ENCODE measurements around the gene PXN.

PXN gene

DNA sequence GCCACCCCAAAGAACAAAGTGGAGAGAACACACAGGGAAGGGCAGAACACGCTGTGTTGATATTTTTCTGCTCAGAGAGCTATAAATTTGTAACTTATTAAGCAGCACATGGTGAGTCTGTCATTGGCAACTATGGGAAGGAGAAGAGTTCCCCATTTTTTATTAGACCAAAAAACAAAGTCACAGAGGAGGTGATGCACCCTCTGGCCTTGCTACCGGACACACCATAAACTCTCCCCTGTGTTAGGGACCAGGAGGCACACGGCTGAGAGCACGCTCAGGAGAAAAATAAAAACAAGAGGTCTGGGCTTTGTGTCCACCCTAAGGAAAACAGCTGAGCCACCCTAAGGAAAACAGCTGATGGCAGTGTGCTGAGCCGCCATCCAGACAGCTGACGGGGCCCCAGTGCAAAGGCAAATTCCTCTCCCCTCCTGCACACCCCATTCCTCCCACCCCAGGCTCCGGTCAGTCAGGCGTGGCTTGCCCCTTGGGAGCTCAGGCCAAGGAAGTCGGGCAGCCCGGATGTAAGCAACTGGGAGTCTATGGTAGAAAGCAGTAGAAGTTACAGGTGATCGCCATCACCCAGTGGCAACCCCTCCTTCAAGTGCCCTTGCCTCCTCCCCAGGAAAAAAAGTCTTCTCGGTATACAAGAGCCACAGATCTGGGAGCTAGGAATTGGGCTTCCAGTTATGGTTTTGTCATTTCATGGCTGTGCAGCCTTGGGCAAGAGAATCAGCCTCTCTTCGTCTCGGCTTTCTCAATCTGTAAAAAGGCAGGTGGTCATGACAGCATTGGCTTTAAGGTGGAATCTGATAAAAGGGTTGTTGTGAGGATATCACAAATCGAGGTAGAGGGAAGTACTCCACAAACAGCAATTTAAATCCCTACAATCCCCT is 2.4 kb downstream of the PXN start (continued):
- no peak for TF ChIP-seq ZNF70 (CRISPR knock-in tag; IDR thresholded peaks at IDR 0.05)
- no peak for TF ChIP-seq ZFP3 (CRISPR knock-in tag; IDR thresholded peaks at IDR 0.05)
- TF ChIP-seq SNAI2 (CRISPR knock-in tag; IDR thresholded peaks at IDR 0.05): no peak
- no peak for TF ChIP-seq BACH2 (CRISPR knock-in tag; IDR thresholded peaks at IDR 0.05; ENCODE audit: borderline replicate concordance)
- TF ChIP-seq ZC3H10 (CRISPR knock-in tag; IDR thresholded peaks at IDR 0.05): no peak
- no peak for TF ChIP-seq ZFP30 (CRISPR knock-in tag; IDR thresholded peaks at IDR 0.05)
- no peak for TF ChIP-seq ESRRG (CRISPR knock-in tag; IDR thresholded peaks at IDR 0.05)
- TF ChIP-seq ISL1 (CRISPR knock-in tag; IDR thresholded peaks at IDR 0.05): no peak

DNA sequence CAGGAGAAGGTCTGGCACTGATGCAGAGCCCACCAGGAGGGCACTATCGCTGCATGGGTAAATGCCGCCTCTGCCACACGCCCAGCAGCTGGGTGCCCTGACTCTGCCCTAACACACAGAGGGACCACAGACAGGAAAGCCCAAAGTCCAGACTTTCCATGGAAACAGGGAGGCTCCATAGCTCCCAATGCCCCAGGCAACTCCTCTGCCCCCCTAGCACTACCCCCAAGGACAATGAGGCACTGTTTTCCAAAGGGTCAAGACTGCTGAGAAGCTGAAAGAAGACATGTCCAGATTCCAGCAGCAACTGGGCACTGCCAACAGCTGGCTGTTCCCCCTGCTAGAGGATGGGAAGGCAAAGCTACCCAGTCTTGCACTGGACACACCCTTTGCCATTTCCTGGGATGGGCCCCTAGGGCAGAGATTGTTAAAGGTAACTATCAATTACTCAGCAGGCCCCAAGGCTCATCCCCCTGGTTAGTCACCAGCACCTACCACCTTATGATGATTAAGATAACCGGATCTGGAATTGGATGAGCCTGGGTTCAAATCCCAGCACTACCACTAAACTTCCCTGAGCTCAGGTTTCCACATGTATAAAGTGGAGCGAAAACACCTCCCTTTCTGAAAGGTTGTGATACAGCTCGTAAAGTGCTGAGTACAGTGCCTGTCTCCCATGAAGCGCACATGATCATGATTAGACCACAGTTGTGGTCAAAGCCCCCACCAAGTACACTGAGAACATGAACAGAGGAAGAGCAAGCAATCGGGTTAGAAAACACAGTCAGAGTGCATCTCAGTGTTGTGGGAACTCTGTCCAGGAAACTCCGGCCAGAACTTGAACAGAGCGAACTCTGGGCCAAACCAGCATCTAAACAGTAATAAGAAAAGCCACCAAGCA is 3.3 kb downstream of the PXN start:
- no peak for ATAC-seq
- TF ChIP-seq, protein P1, sequence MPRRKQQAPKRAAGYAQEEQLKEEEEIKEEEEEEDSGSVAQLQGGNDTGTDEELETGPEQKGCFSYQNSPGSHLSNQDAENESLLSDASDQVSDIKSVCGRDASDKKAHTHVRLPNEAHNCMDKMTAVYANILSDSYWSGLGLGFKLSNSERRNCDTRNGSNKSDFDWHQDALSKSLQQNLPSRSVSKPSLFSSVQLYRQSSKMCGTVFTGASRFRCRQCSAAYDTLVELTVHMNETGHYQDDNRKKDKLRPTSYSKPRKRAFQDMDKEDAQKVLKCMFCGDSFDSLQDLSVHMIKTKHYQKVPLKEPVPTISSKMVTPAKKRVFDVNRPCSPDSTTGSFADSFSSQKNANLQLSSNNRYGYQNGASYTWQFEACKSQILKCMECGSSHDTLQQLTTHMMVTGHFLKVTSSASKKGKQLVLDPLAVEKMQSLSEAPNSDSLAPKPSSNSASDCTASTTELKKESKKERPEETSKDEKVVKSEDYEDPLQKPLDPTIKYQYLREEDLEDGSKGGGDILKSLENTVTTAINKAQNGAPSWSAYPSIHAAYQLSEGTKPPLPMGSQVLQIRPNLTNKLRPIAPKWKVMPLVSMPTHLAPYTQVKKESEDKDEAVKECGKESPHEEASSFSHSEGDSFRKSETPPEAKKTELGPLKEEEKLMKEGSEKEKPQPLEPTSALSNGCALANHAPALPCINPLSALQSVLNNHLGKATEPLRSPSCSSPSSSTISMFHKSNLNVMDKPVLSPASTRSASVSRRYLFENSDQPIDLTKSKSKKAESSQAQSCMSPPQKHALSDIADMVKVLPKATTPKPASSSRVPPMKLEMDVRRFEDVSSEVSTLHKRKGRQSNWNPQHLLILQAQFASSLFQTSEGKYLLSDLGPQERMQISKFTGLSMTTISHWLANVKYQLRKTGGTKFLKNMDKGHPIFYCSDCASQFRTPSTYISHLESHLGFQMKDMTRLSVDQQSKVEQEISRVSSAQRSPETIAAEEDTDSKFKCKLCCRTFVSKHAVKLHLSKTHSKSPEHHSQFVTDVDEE (CRISPR knock-in tag; IDR thresholded peaks at IDR 0.05): no peak
- TF ChIP-seq SNAI2 (CRISPR knock-in tag; IDR thresholded peaks at IDR 0.05) (no peak), OSR1 (CRISPR knock-in tag; IDR thresholded peaks at IDR 0.05) (no peak), TCF4 (CRISPR knock-in tag; IDR thresholded peaks at IDR 0.05; ENCODE audit: borderline replicate concordance) (no peak), CSDC2 (CRISPR knock-in tag; IDR thresholded peaks at IDR 0.05) (no peak), ARNTL (CRISPR knock-in tag; IDR thresholded peaks at IDR 0.05; ENCODE audit: borderline replicate concordance, low read depth) (no peak), ISL1 (CRISPR knock-in tag; IDR thresholded peaks at IDR 0.05) (no peak), ZC3H10 (CRISPR knock-in tag; IDR thresholded peaks at IDR 0.05) (no peak), GLIS3 (CRISPR knock-in tag; IDR thresholded peaks at IDR 0.05) (no peak), RARB (CRISPR knock-in tag; IDR thresholded peaks at IDR 0.05) (no peak), ESRRG (CRISPR knock-in tag; IDR thresholded peaks at IDR 0.05) (no peak), ZFP30 (CRISPR knock-in tag; IDR thresholded peaks at IDR 0.05) (no peak), ZNF70 (CRISPR knock-in tag; IDR thresholded peaks at IDR 0.05) (no peak), ZNF565 (CRISPR knock-in tag; conservative IDR thresholded peaks at IDR 0.05; ENCODE audit: low read depth) (no peak), TOX (CRISPR knock-in tag; IDR thresholded peaks at IDR 0.05; ENCODE audit: borderline replicate concordance) (no peak)
- TF ChIP-seq, protein P2, sequence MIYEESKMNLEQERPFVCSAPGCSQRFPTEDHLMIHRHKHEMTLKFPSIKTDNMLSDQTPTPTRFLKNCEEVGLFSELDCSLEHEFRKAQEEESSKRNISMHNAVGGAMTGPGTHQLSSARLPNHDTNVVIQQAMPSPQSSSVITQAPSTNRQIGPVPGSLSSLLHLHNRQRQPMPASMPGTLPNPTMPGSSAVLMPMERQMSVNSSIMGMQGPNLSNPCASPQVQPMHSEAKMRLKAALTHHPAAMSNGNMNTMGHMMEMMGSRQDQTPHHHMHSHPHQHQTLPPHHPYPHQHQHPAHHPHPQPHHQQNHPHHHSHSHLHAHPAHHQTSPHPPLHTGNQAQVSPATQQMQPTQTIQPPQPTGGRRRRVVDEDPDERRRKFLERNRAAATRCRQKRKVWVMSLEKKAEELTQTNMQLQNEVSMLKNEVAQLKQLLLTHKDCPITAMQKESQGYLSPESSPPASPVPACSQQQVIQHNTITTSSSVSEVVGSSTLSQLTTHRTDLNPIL (CRISPR knock-in tag; IDR thresholded peaks at IDR 0.05; ENCODE audit: low read depth): no peak
- TF ChIP-seq, protein P3, sequence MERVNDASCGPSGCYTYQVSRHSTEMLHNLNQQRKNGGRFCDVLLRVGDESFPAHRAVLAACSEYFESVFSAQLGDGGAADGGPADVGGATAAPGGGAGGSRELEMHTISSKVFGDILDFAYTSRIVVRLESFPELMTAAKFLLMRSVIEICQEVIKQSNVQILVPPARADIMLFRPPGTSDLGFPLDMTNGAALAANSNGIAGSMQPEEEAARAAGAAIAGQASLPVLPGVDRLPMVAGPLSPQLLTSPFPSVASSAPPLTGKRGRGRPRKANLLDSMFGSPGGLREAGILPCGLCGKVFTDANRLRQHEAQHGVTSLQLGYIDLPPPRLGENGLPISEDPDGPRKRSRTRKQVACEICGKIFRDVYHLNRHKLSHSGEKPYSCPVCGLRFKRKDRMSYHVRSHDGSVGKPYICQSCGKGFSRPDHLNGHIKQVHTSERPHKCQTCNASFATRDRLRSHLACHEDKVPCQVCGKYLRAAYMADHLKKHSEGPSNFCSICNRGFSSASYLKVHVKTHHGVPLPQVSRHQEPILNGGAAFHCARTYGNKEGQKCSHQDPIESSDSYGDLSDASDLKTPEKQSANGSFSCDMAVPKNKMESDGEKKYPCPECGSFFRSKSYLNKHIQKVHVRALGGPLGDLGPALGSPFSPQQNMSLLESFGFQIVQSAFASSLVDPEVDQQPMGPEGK (CRISPR knock-in tag; IDR thresholded peaks at IDR 0.05; ENCODE audit: borderline replicate concordance): no peak
- TF ChIP-seq, protein P4, sequence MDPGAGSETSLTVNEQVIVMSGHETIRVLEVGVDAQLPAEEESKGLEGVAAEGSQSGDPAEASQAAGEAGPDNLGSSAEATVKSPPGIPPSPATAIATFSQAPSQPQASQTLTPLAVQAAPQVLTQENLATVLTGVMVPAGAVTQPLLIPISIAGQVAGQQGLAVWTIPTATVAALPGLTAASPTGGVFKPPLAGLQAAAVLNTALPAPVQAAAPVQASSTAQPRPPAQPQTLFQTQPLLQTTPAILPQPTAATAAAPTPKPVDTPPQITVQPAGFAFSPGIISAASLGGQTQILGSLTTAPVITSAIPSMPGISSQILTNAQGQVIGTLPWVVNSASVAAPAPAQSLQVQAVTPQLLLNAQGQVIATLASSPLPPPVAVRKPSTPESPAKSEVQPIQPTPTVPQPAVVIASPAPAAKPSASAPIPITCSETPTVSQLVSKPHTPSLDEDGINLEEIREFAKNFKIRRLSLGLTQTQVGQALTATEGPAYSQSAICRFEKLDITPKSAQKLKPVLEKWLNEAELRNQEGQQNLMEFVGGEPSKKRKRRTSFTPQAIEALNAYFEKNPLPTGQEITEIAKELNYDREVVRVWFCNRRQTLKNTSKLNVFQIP (CRISPR knock-in tag; IDR thresholded peaks at IDR 0.05; ENCODE audit: borderline replicate concordance, low read depth): no peak

DNA sequence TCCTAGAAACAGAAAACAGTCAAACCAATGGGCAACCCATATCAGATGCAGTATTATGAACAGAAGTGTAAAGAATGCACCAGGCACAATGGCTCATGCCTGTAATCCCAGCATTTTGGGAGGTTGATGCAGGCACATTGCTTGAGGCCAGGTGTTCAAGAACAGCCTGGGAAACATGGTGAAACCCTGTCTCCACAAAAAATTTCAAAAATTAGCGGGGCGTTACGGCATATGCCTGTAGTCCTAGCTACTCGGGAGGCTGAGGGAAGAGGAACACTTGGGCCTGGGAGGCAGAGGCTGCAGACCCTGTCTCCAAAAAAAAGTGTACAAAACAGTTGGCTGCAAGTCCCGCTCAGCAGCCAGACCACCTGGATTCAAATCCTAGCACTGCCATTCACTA is 4.9 kb downstream of the PXN start:
- no peak for ATAC-seq
- no peak for TF ChIP-seq ZNF8 (CRISPR knock-in tag; IDR thresholded peaks at IDR 0.05)
- no peak for TF ChIP-seq CSDC2 (CRISPR knock-in tag; IDR thresholded peaks at IDR 0.05)
- no peak for TF ChIP-seq TOX (CRISPR knock-in tag; IDR thresholded peaks at IDR 0.05; ENCODE audit: borderline replicate concordance)
- TF ChIP-seq, protein P4 (CRISPR knock-in tag; IDR thresholded peaks at IDR 0.05; ENCODE audit: borderline replicate concordance, low read depth): no peak
- TF ChIP-seq, protein P3 (CRISPR knock-in tag; IDR thresholded peaks at IDR 0.05; ENCODE audit: borderline replicate concordance): no peak
- no peak for TF ChIP-seq TCF4 (CRISPR knock-in tag; IDR thresholded peaks at IDR 0.05; ENCODE audit: borderline replicate concordance)
- TF ChIP-seq BACH2 (CRISPR knock-in tag; IDR thresholded peaks at IDR 0.05; ENCODE audit: borderline replicate concordance): no peak
- TF ChIP-seq ESRRG (CRISPR knock-in tag; IDR thresholded peaks at IDR 0.05): no peak
- no peak for TF ChIP-seq ZFP3 (CRISPR knock-in tag; IDR thresholded peaks at IDR 0.05)
- TF ChIP-seq ZFP30 (CRISPR knock-in tag; IDR thresholded peaks at IDR 0.05): no peak
- TF ChIP-seq ZC3H10 (CRISPR knock-in tag; IDR thresholded peaks at IDR 0.05): no peak
- no peak for TF ChIP-seq ARNTL (CRISPR knock-in tag; IDR thresholded peaks at IDR 0.05; ENCODE audit: borderline replicate concordance, low read depth)

Measured in SK-N-SH treated with all-trans-retinoic acid at 6 μM for 48 hours (cell line).